HL-60 (cell line): ENCODE results near the gene ITFG2.

Experiments used
- DNase-seq, 2 experiments: peaks; one replicate each; pipeline ENCODE4 v3.0.0-alpha.2; 2010 to 2020; ENCODE audit warnings: low read depth in 1 of 2, low spot score in 1 of 2
- H3K27ac ChIP-seq: fragments of 250-450 bp; sonication (Bioruptor Pico); replicated peaks from 2 replicates; pipeline ENCODE4 v1.5.1; 2020; ENCODE audit warnings: mild to moderate bottlenecking, moderate library complexity
- H3K27me3 ChIP-seq: fragments of 250-450 bp; sonication (Bioruptor Pico); 2 replicates; pipeline ENCODE4 v1.5.1; 2021; ENCODE audit warnings: mild to moderate bottlenecking, moderate library complexity; ENCODE audit not compliant: insufficient read depth, poor library complexity, severe bottlenecking
- H3K4me3 ChIP-seq: replicated peaks from 2 replicates; pipeline ENCODE4 v1.5.1; 2011; ENCODE audit warnings: mild to moderate bottlenecking, control low read depth, low read length; ENCODE audit not compliant: insufficient read depth
- CTCF ChIP-seq: IDR thresholded peaks from one replicate; pipeline ENCODE4 v1.5.1; 2011; ENCODE audit warnings: low read length, control low read depth, inconsistent platforms; ENCODE audit not compliant: insufficient read depth
- GABPA ChIP-seq: IDR thresholded peaks from 2 replicates; pipeline ENCODE4 v1.6.1; 2012; ENCODE audit warnings: low read depth
- POLR2AphosphoS5 ChIP-seq: IDR thresholded peaks from 2 replicates; pipeline ENCODE4 v1.6.1; 2012; ENCODE audit warnings: low read depth
- REST ChIP-seq: IDR thresholded peaks from 2 replicates; pipeline ENCODE4 v1.6.1; 2012; ENCODE audit warnings: low read depth; ENCODE audit not compliant: insufficient replicate concordance
- SPI1 ChIP-seq: IDR thresholded peaks from 2 replicates; pipeline ENCODE4 v1.6.1; 2012; ENCODE audit warnings: low read depth, mild to moderate bottlenecking, borderline replicate concordance

Gene ITFG2

GRCh38 chr12:2842948-2843347, 30.5 kb downstream of the ITFG2 start:
- no peak overlapping the region for H3K4me3 ChIP-seq
- no peaks in the 10 kb centered on the region for H3K27me3 ChIP-seq
- DNase-seq = no peak
- H3K27ac ChIP-seq = no peak overlapping the region
- TF ChIP-seq CTCF (no peak), SPI1 (no peak), GABPA (no peak), REST (no peak), POLR2AphosphoS5 (no peak)

GRCh38 chr12:2844786-2845185, 32.3 kb downstream of the ITFG2 start:
- Histone ChIP-seq H3K27me3 (no peaks in the 10 kb centered on the region), H3K27ac (no peak overlapping the region), H3K4me3 (no peak overlapping the region)
- no peak for DNase-seq
- TF ChIP-seq POLR2AphosphoS5 (0 out of 2 replicates have a peak, but pooled peaks have one; percentile 16), GABPA (no peak)

GRCh38 chr12:2845280-2845679, 32.8 kb downstream of the ITFG2 start:
- no peak for DNase-seq
- Histone ChIP-seq H3K27ac (no peak overlapping the region), H3K27me3 (no peaks in the 10 kb centered on the region), H3K4me3 (no peak overlapping the region)
- TF ChIP-seq CTCF = no peak
- no peak for TF ChIP-seq SPI1
- no peak for TF ChIP-seq GABPA
- TF ChIP-seq REST = no peak
- no peak for TF ChIP-seq POLR2AphosphoS5

- Histone ChIP-seq H3K4me3 (no peak overlapping the region), H3K27me3 (no peaks in the 10 kb centered on the region), H3K27ac (no peak overlapping the region)
- no peak for TF ChIP-seq REST
- TF ChIP-seq CTCF = no peak
- no peak for TF ChIP-seq SPI1
- DNase-seq = no peak
Measured at GRCh38 chr12:2851931-2852330, 39.5 kb downstream of the ITFG2 start.
